Panc1 (cell line): ENCODE data around the gene WBP2. TPM values are rescaled to one million over a fixed set of nuclear protein-coding genes. Genes with fewer than 3 reads are reported as not detected.

Experiments used
- ATAC-seq: fragments of 200-7000 bp; cut with Tn5 transposase; 2 replicates; pipeline ENCODE4 v1.9.1; 2020; ENCODE audit warnings: mild to moderate bottlenecking, moderate library complexity
- BruUV-seq: library from RNA; stranded (reverse); fragments of 400-500 nt; replicated peaks from 2 replicates; lab custom pipeline; 2021; lab: Mats Ljungman, UMichigan
- CTCF ChIA-PET: fragments of 300-600 bp; sonication (Branson Sonifier 250); formaldehyde crosslinking; loops from one replicate; lab custom pipeline; 2022; ENCODE audit warnings: antibody characterized with exemption; lab: Charles Lee
- POLR2A ChIA-PET: fragments of 300-600 bp; sonication (Branson Sonifier 250); formaldehyde crosslinking; loops from one replicate; lab custom pipeline; 2022; ENCODE audit warnings: antibody characterized with exemption; lab: Charles Lee
- DNase-seq: peaks from one replicate; pipeline ENCODE4 v3.0.0-alpha.2; 2010; ENCODE audit warnings: low read depth, low spot score
- H3K27ac ChIP-seq: 2 replicates; pipeline ENCODE4 v1.5.1; 2011; ENCODE audit warnings: mild to moderate bottlenecking, low read length, inconsistent platforms
- H3K27me3 ChIP-seq: fragments of 200-500 bp; sonication (Bioruptor generic); 2 replicates; pipeline ENCODE4 v1.6.0; 2014; ENCODE audit warnings: low read length, inconsistent platforms; ENCODE audit not compliant: control insufficient read depth, insufficient read depth
- H3K36me3 ChIP-seq: fragments of 200-500 bp; sonication (Bioruptor generic); 2 replicates; pipeline ENCODE4 v1.5.1; 2014; ENCODE audit warnings: inconsistent platforms, mild to moderate bottlenecking, low read length, moderate library complexity; ENCODE audit not compliant: control insufficient read depth, insufficient read depth
- H3K4me1 ChIP-seq: 2 replicates; pipeline ENCODE4 v1.5.1; 2011; ENCODE audit warnings: inconsistent platforms, mild to moderate bottlenecking, low read length, moderate library complexity; ENCODE audit not compliant: control insufficient read depth, insufficient read depth
- H3K4me3 ChIP-seq, 2 experiments: 2 replicates each; pipeline ENCODE4 v1.5.1; 2011 to 2012; ENCODE audit warnings: low read depth in 2 of 2, low read length in 2 of 2, mild to moderate bottlenecking in 2 of 2, inconsistent platforms in 1 of 2, moderate library complexity in 1 of 2
- H3K9me3 ChIP-seq: fragments of 200-500 bp; sonication (Bioruptor generic); 2 replicates; pipeline ENCODE4 v1.5.1; 2014; ENCODE audit warnings: low read depth, mild to moderate bottlenecking, inconsistent platforms, low read length, moderate library complexity; ENCODE audit not compliant: control insufficient read depth, insufficient read depth
- CTCF ChIP-seq: fragments of 450-650 bp; IDR thresholded peaks from 2 replicates; pipeline ENCODE4 v1.5.1; 2017; ENCODE audit warnings: mild to moderate bottlenecking
- POLR2AphosphoS5 ChIP-seq: IDR thresholded peaks from 2 replicates; pipeline ENCODE4 v1.6.1; 2012; ENCODE audit warnings: mild to moderate bottlenecking, low read depth, low read length, moderate library complexity
- REST ChIP-seq, 2 experiments: IDR thresholded peaks; 2 replicates each; pipeline ENCODE4 v1.6.1; 2011 to 2012; ENCODE audit warnings: low read depth in 2 of 2, control low read depth in 1 of 2, low read length in 1 of 2, mild to moderate bottlenecking in 1 of 2, moderate library complexity in 1 of 2; ENCODE audit not compliant: insufficient read depth in 1 of 2
- SIN3A ChIP-seq: IDR thresholded peaks from 2 replicates; pipeline ENCODE4 v1.6.1; 2012; ENCODE audit warnings: low read depth, mild to moderate bottlenecking, low read length, moderate library complexity, borderline replicate concordance; ENCODE audit not compliant: insufficient read depth
- TCF7L2 ChIP-seq: IDR thresholded peaks from 2 replicates; pipeline ENCODE4 v1.6.1; 2011; ENCODE audit warnings: mild to moderate bottlenecking, low read depth, low read length, inconsistent platforms
- in situ Hi-C: cut with HindIII; loops from 2 replicates; pipeline ENCODE4 v1.10.0; 2016; ENCODE audit warnings: low sequenced_read_pairs, low pct_unique_long_range_greater_than_20kb
- intact Hi-C: fragments of 100-400 bp; cut with micrococcal nuclease; formaldehyde crosslinking; loops from one replicate; pipeline ENCODE4 v1.10.0; 2022; ENCODE audit not compliant: unreplicated experiment
- total RNA-seq: library from RNA; stranded (reverse); gene quantifications from one replicate; pipeline ENCODE4 v1.2.1, GENCODE V29; 2021; ENCODE audit not compliant: unreplicated experiment

WBP2 gene
- total RNA-seq, 1 experiment from 2014 or later, result 163 TPM

- Histone ChIP-seq H3K9me3 (no peaks in the 10 kb centered on the region), H3K27me3 (no peaks in the 10 kb centered on the region), H3K36me3 (no peaks in the 10 kb centered on the region; the same call in 1 of the 2 replicates), H3K27ac (peak overlapping the region; percentile 84), H3K4me3 (no peak overlapping the region), H3K4me1 (peaks cover 41% of the 10 kb centered on the region)
- ChIA-PET CTCF (interaction anchor here (0.9 to 2.4 kb wide), 4 partner anchors 9 to 66 kb away, joined by 3 to 22 read pairs (median 4); partner anchors contain the start of gene WBP2), POLR2A (interaction anchor here (0.6 kb wide), 1 partner anchor 22 kb away, joined by 3 read pairs; no protein-coding TSS in a partner anchor)
- intact Hi-C loops, result no loop called here
- BruUV-seq, result TSS peak; percentile 84
- no peak for DNase-seq
- TF ChIP-seq CTCF (no peak), POLR2AphosphoS5 (no peak), SIN3A (no peak), REST (IDR thresholded peaks at IDR 0.05; ENCODE audit: insufficient read depth in 1 of 2, low read depth in 2 of 2, low read length in 1 of 2) (no peak), TCF7L2 (no peak)
- in situ Hi-C loops, result no loop called here
- no peak for ATAC-seq
Measured at GRCh38 chr17:75845933-75846691, 9.0 kb downstream of the WBP2 start.

DNA sequence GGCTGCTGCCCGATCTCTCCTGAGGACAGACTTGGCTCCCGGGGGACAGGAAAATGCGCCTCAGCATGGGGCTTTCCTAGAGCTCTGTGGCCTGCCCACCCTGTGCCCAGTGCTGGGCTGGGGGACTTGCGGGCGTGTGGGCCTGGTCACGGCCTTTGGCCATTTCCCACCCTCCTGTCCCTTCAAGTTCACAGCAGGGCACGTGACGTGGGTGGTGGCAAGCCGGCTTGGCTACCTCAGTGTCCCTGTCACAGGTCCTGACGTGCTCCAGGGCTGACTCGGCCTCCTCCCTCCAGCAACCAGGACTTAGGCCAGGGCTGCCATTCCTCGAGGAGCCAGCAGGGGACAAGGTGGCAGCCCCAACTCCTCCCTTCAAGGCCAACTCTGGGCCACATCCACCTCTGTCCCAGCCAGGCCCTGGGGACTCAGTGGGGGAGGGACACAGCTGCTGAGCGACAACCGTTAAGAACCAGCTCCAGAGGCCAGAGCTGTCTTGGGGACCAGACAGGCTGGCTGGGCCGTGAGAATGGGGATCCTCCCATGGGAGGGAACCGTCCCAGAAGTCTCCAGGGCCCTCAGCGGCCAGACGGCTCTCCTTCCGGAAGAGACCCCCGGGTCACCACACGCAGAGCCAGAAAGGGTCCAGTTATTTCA is 9.9 kb downstream of the WBP2 start:
- BruUV-seq, result no TSS peak
- peak; percentile 89 for ATAC-seq
- TF ChIP-seq POLR2AphosphoS5 (0 out of 2 replicates have a peak, but pooled peaks have one; percentile 56), SIN3A (no peak), CTCF (peak; percentile 87), REST (IDR thresholded peaks at IDR 0.05; ENCODE audit: insufficient read depth in 1 of 2, low read depth in 2 of 2, low read length in 1 of 2) (peak in 1 of 2 experiments; percentile 63; a peak in 2 of 4 replicates), TCF7L2 (no peak)
- no peaks in the 10 kb centered on the region for H3K9me3 ChIP-seq
- no peaks in the 10 kb centered on the region for H3K27me3 ChIP-seq
- peaks cover 41% of the 10 kb centered on the region for H3K4me1 ChIP-seq
- no peaks in the 10 kb centered on the region; the same call in 1 of the 2 replicates for H3K36me3 ChIP-seq
- ChIA-PET CTCF (interaction anchor here (0.5 to 2.4 kb wide), 6 partner anchors 10 to 93 kb away, joined by 3 to 22 read pairs (median 5); partner anchors contain the start of gene WBP2), POLR2A (no interaction called here)
- peak; percentile 47 for DNase-seq
- intact Hi-C loops, result no loop called here
- H3K27ac ChIP-seq, result peak overlapping the region; percentile 84
- no peak overlapping the region for H3K4me3 ChIP-seq
- in situ Hi-C loops, result no loop called here
